WTC11 (cell line): Measurements from ENCODE around the gene SLC13A4. TPM values are rescaled to one million over a fixed set of nuclear protein-coding genes. Genes with fewer than 3 reads are reported as not detected.

Source experiments
- ARID4B ChIP-seq: sonication (generic); formaldehyde crosslinking; IDR thresholded peaks from 2 replicates; pipeline ENCODE4 v1.8.0; 2023; ENCODE audit warnings: missing genetic modification reagents, mild to moderate bottlenecking, borderline replicate concordance
- ATF1 ChIP-seq: sonication (generic); formaldehyde crosslinking; IDR thresholded peaks from 2 replicates; pipeline ENCODE4 v1.8.1; 2023; ENCODE audit warnings: mild to moderate bottlenecking, moderate library complexity, missing genetic modification reagents
- CREM ChIP-seq: sonication (generic); formaldehyde crosslinking; IDR thresholded peaks from 2 replicates; pipeline ENCODE4 v1.8.1; 2022; ENCODE audit warnings: mild to moderate bottlenecking, missing genetic modification reagents, moderate library complexity
- EMX1 ChIP-seq: fragments of 250-450 bp; sonication (Bioruptor Pico); IDR thresholded peaks from 2 replicates; pipeline ENCODE4 v1.8.0; 2021; ENCODE audit warnings: mild to moderate bottlenecking
- ERG ChIP-seq: fragments of 250-450 bp; sonication (Bioruptor Pico); IDR thresholded peaks from 2 replicates; pipeline ENCODE4 v1.8.0; 2021; ENCODE audit warnings: mild to moderate bottlenecking
- ESRRA ChIP-seq: sonication (generic); formaldehyde crosslinking; IDR thresholded peaks from 2 replicates; pipeline ENCODE4 v1.8.1; 2022; ENCODE audit warnings: mild to moderate bottlenecking, missing genetic modification reagents, borderline replicate concordance
- FOXP1 ChIP-seq: sonication (generic); formaldehyde crosslinking; IDR thresholded peaks from 2 replicates; pipeline ENCODE4 v1.8.0; 2022; ENCODE audit warnings: missing genetic modification reagents, mild to moderate bottlenecking, moderate library complexity, borderline replicate concordance
- JAZF1 ChIP-seq: fragments of 250-450 bp; sonication (Bioruptor Pico); IDR thresholded peaks from 2 replicates; pipeline ENCODE4 v1.9.0; 2021; ENCODE audit warnings: moderate library complexity, mild to moderate bottlenecking, inconsistent platforms
- MYBL2 ChIP-seq: sonication (generic); formaldehyde crosslinking; IDR thresholded peaks from 2 replicates; pipeline ENCODE4 v1.8.1; 2023; ENCODE audit warnings: mild to moderate bottlenecking, moderate library complexity, missing genetic modification reagents
- PREB ChIP-seq: sonication (generic); formaldehyde crosslinking; IDR thresholded peaks from 2 replicates; pipeline ENCODE4 v1.8.1; 2022; ENCODE audit warnings: mild to moderate bottlenecking, missing genetic modification reagents, moderate library complexity, borderline replicate concordance
- SOX15 ChIP-seq: fragments of 250-450 bp; sonication (Bioruptor Pico); IDR thresholded peaks from 2 replicates; pipeline ENCODE4 v1.9.0; 2021; ENCODE audit warnings: mild to moderate bottlenecking
- TP53 ChIP-seq: sonication (generic); formaldehyde crosslinking; IDR thresholded peaks from 2 replicates; pipeline ENCODE4 v1.8.1; 2023; ENCODE audit warnings: mild to moderate bottlenecking, missing genetic modification reagents
- ZNF232 ChIP-seq: sonication (generic); formaldehyde crosslinking; IDR thresholded peaks from 2 replicates; pipeline ENCODE4 v1.8.0; 2022; ENCODE audit warnings: mild to moderate bottlenecking, missing genetic modification reagents
- ZNF263 ChIP-seq: sonication (generic); formaldehyde crosslinking; IDR thresholded peaks from 2 replicates; pipeline ENCODE4 v1.8.1; 2022; ENCODE audit warnings: low read depth, mild to moderate bottlenecking, moderate library complexity, missing genetic modification reagents
- ZNF416 ChIP-seq: fragments of 250-450 bp; sonication (Bioruptor Pico); IDR thresholded peaks from 2 replicates; pipeline ENCODE4 v1.9.0; 2021; ENCODE audit warnings: mild to moderate bottlenecking, inconsistent platforms
- total RNA-seq: library from RNA; stranded (reverse); gene quantifications from 3 replicates; pipeline ENCODE4 v1.2.3, GENCODE V29; 2021
- TF ChIP-seq, protein P1 (sequence below): fragments of 250-450 bp; sonication (Bioruptor Pico); IDR thresholded peaks from 2 replicates; pipeline ENCODE4 v1.9.0; 2021; ENCODE audit warnings: mild to moderate bottlenecking
- TF ChIP-seq, protein P2 (sequence below): sonication (generic); formaldehyde crosslinking; IDR thresholded peaks from 2 replicates; pipeline ENCODE4 v1.8.1; 2023; ENCODE audit warnings: mild to moderate bottlenecking, missing genetic modification reagents
- TF ChIP-seq, protein P3 (sequence below): sonication (generic); formaldehyde crosslinking; IDR thresholded peaks from 2 replicates; pipeline ENCODE4 v1.8.1; 2023; ENCODE audit warnings: mild to moderate bottlenecking, missing genetic modification reagents, borderline replicate concordance
- TF ChIP-seq, protein P4 (sequence below): fragments of 250-450 bp; sonication (Bioruptor Pico); IDR thresholded peaks from 2 replicates; pipeline ENCODE4 v1.9.0; 2021; ENCODE audit warnings: mild to moderate bottlenecking, borderline replicate concordance

Gene SLC13A4
- total RNA-seq, 1 experiment from 2014 or later: 1.6 TPM

- TF ChIP-seq, protein P1, sequence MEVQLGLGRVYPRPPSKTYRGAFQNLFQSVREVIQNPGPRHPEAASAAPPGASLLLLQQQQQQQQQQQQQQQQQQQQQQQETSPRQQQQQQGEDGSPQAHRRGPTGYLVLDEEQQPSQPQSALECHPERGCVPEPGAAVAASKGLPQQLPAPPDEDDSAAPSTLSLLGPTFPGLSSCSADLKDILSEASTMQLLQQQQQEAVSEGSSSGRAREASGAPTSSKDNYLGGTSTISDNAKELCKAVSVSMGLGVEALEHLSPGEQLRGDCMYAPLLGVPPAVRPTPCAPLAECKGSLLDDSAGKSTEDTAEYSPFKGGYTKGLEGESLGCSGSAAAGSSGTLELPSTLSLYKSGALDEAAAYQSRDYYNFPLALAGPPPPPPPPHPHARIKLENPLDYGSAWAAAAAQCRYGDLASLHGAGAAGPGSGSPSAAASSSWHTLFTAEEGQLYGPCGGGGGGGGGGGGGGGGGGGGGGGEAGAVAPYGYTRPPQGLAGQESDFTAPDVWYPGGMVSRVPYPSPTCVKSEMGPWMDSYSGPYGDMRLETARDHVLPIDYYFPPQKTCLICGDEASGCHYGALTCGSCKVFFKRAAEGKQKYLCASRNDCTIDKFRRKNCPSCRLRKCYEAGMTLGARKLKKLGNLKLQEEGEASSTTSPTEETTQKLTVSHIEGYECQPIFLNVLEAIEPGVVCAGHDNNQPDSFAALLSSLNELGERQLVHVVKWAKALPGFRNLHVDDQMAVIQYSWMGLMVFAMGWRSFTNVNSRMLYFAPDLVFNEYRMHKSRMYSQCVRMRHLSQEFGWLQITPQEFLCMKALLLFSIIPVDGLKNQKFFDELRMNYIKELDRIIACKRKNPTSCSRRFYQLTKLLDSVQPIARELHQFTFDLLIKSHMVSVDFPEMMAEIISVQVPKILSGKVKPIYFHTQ (CRISPR knock-in tag): no peak
- TF ChIP-seq TP53 (CRISPR knock-in tag) (no peak), ZNF232 (CRISPR knock-in tag) (peak; percentile 92), ATF1 (CRISPR knock-in tag) (no peak), ZNF416 (CRISPR knock-in tag) (0 out of 2 replicates have a peak, but pooled peaks have one; percentile 49), CREM (CRISPR knock-in tag) (peak; percentile 90), ARID4B (CRISPR knock-in tag) (peak; percentile 78; the same call in 1 of the 2 replicates), ESRRA (no peak), ZNF263 (no peak), PREB (CRISPR knock-in tag) (no peak), EMX1 (CRISPR knock-in tag) (no peak), JAZF1 (CRISPR knock-in tag) (no peak), ERG (CRISPR knock-in tag) (no peak), SOX15 (CRISPR knock-in tag) (no peak), MYBL2 (CRISPR knock-in tag) (peak; percentile 86), FOXP1 (CRISPR knock-in tag) (peak; percentile 89)
- TF ChIP-seq, protein P2, sequence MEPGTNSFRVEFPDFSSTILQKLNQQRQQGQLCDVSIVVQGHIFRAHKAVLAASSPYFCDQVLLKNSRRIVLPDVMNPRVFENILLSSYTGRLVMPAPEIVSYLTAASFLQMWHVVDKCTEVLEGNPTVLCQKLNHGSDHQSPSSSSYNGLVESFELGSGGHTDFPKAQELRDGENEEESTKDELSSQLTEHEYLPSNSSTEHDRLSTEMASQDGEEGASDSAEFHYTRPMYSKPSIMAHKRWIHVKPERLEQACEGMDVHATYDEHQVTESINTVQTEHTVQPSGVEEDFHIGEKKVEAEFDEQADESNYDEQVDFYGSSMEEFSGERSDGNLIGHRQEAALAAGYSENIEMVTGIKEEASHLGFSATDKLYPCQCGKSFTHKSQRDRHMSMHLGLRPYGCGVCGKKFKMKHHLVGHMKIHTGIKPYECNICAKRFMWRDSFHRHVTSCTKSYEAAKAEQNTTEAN: peak; percentile 81; the same call in 1 of the 2 replicates
- TF ChIP-seq, protein P3, sequence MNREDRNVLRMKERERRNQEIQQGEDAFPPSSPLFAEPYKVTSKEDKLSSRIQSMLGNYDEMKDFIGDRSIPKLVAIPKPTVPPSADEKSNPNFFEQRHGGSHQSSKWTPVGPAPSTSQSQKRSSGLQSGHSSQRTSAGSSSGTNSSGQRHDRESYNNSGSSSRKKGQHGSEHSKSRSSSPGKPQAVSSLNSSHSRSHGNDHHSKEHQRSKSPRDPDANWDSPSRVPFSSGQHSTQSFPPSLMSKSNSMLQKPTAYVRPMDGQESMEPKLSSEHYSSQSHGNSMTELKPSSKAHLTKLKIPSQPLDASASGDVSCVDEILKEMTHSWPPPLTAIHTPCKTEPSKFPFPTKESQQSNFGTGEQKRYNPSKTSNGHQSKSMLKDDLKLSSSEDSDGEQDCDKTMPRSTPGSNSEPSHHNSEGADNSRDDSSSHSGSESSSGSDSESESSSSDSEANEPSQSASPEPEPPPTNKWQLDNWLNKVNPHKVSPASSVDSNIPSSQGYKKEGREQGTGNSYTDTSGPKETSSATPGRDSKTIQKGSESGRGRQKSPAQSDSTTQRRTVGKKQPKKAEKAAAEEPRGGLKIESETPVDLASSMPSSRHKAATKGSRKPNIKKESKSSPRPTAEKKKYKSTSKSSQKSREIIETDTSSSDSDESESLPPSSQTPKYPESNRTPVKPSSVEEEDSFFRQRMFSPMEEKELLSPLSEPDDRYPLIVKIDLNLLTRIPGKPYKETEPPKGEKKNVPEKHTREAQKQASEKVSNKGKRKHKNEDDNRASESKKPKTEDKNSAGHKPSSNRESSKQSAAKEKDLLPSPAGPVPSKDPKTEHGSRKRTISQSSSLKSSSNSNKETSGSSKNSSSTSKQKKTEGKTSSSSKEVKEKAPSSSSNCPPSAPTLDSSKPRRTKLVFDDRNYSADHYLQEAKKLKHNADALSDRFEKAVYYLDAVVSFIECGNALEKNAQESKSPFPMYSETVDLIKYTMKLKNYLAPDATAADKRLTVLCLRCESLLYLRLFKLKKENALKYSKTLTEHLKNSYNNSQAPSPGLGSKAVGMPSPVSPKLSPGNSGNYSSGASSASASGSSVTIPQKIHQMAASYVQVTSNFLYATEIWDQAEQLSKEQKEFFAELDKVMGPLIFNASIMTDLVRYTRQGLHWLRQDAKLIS (CRISPR knock-in tag): peak; percentile 94
- TF ChIP-seq, protein P4, sequence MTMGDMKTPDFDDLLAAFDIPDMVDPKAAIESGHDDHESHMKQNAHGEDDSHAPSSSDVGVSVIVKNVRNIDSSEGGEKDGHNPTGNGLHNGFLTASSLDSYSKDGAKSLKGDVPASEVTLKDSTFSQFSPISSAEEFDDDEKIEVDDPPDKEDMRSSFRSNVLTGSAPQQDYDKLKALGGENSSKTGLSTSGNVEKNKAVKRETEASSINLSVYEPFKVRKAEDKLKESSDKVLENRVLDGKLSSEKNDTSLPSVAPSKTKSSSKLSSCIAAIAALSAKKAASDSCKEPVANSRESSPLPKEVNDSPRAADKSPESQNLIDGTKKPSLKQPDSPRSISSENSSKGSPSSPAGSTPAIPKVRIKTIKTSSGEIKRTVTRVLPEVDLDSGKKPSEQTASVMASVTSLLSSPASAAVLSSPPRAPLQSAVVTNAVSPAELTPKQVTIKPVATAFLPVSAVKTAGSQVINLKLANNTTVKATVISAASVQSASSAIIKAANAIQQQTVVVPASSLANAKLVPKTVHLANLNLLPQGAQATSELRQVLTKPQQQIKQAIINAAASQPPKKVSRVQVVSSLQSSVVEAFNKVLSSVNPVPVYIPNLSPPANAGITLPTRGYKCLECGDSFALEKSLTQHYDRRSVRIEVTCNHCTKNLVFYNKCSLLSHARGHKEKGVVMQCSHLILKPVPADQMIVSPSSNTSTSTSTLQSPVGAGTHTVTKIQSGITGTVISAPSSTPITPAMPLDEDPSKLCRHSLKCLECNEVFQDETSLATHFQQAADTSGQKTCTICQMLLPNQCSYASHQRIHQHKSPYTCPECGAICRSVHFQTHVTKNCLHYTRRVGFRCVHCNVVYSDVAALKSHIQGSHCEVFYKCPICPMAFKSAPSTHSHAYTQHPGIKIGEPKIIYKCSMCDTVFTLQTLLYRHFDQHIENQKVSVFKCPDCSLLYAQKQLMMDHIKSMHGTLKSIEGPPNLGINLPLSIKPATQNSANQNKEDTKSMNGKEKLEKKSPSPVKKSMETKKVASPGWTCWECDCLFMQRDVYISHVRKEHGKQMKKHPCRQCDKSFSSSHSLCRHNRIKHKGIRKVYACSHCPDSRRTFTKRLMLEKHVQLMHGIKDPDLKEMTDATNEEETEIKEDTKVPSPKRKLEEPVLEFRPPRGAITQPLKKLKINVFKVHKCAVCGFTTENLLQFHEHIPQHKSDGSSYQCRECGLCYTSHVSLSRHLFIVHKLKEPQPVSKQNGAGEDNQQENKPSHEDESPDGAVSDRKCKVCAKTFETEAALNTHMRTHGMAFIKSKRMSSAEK (CRISPR knock-in tag): no peak
These were observed 65.4 kb downstream of the SLC13A4 start, which contains the start of gene STMP1 (continued) for GRCh38 chr7:135662373-135663114.
